Neutrophil (primary cell): ENCODE results near the gene EXOC3L1.

Experiments used
- H3K27ac ChIP-seq: fragments of 200-600 bp; sonication (generic); 2 replicates; pipeline ENCODE4 v1.5.1; 2016; ENCODE audit warnings: mild to moderate bottlenecking, moderate library complexity
- H3K27me3 ChIP-seq: fragments of 200-600 bp; sonication (generic); 2 replicates; pipeline ENCODE4 v1.6.0; 2016; ENCODE audit warnings: mild to moderate bottlenecking
- H3K36me3 ChIP-seq: fragments of 200-600 bp; sonication (generic); 2 replicates; pipeline ENCODE4 v1.5.1; 2017
- H3K4me1 ChIP-seq, 2 experiments: fragments of 200-600 bp in 1 of 2; sonication (generic) in 1 of 2; 1 replicate in 1 of 2; 2 replicates in 1 of 2; pipeline versions ENCODE4 v1.5.1 to v1.6.1; 2013 to 2016; ENCODE audit warnings: low read depth in 1 of 2, low read length in 1 of 2, mild to moderate bottlenecking in 1 of 2, moderate library complexity in 1 of 2; ENCODE audit not compliant: control insufficient read depth in 1 of 2, insufficient read depth in 1 of 2
- H3K4me3 ChIP-seq, 2 experiments: fragments of 200-600 bp in 1 of 2; sonication (generic) in 1 of 2; 1 replicate in 1 of 2; 2 replicates in 1 of 2; pipeline ENCODE4 v1.5.1; 2013 to 2016; ENCODE audit warnings: low read depth in 1 of 2, low read length in 1 of 2, mild to moderate bottlenecking in 1 of 2, moderate library complexity in 1 of 2
- H3K9me3 ChIP-seq: fragments of 200-600 bp; sonication (generic); 2 replicates; pipeline ENCODE4 v1.5.1; 2016
- CTCF ChIP-seq: fragments of 200-600 bp; sonication (generic); IDR thresholded peaks from 2 replicates; pipeline ENCODE4 v1.5.1; 2016; ENCODE audit warnings: antibody characterized with exemption

The EXOC3L1 gene

GRCh38 chr16:67180166-67180565 is 9.8 kb downstream of the EXOC3L1 start:
- Histone ChIP-seq H3K4me1 (peaks cover 26 to 27% of the 10 kb centered on the region in 2 experiments), H3K27ac (no peak overlapping the region), H3K9me3 (no peaks in the 10 kb centered on the region), H3K36me3 (no peaks in the 10 kb centered on the region), H3K27me3 (peaks cover 56% of the 10 kb centered on the region), H3K4me3 (no peak overlapping the region)
- TF ChIP-seq CTCF, result no peak

GRCh38 chr16:67179421-67180080 is 10.4 kb downstream of the EXOC3L1 start:
- no peak for TF ChIP-seq CTCF

GRCh38 chr16:67177743-67178699 is 11.9 kb downstream of the EXOC3L1 start:
- Histone ChIP-seq H3K4me1 (peaks cover 27 to 29% of the 10 kb centered on the region in 2 experiments), H3K27ac (no peak overlapping the region), H3K4me3 (peak overlapping the region; percentile 27 to 59), H3K27me3 (peaks cover 67% of the 10 kb centered on the region), H3K9me3 (no peaks in the 10 kb centered on the region), H3K36me3 (no peaks in the 10 kb centered on the region)
- peak; percentile 17 for TF ChIP-seq CTCF

More at GRCh38 chr16:67179421-67180080, 10.4 kb downstream of the EXOC3L1 start:
- no peak overlapping the region for H3K4me3 ChIP-seq
- H3K36me3 ChIP-seq, result no peaks in the 10 kb centered on the region
- no peaks in the 10 kb centered on the region for H3K9me3 ChIP-seq
- H3K4me1 ChIP-seq, result peaks cover 21 to 23% of the 10 kb centered on the region in 2 experiments
- H3K27ac ChIP-seq, result no peak overlapping the region
- peaks cover 56% of the 10 kb centered on the region for H3K27me3 ChIP-seq

- no peak overlapping the region for H3K4me3 ChIP-seq
- no peak overlapping the region for H3K27ac ChIP-seq
- no peaks in the 10 kb centered on the region for H3K36me3 ChIP-seq
- no peak for TF ChIP-seq CTCF
- peaks cover 27 to 28% of the 10 kb centered on the region in 2 experiments for H3K4me1 ChIP-seq
- peaks cover 81% of the 10 kb centered on the region for H3K27me3 ChIP-seq
- no peaks in the 10 kb centered on the region for H3K9me3 ChIP-seq
Measured at GRCh38 chr16:67176662-67177061, 13.3 kb downstream of the EXOC3L1 start.

GRCh38 chr16:67174706-67175231 is 15.2 kb downstream of the EXOC3L1 start:
- peaks cover 100% of the 10 kb centered on the region for H3K27me3 ChIP-seq
- H3K9me3 ChIP-seq, result no peaks in the 10 kb centered on the region
- no peak for TF ChIP-seq CTCF
- H3K27ac ChIP-seq, result no peak overlapping the region
- peaks cover 32 to 38% of the 10 kb centered on the region in 2 experiments for H3K4me1 ChIP-seq
- peak overlapping the region; percentile 20 to 60 for H3K4me3 ChIP-seq
- H3K36me3 ChIP-seq, result no peaks in the 10 kb centered on the region
